Activated effector memory CD4-positive, alpha-beta T cell treated with Interleukin-2 at 50 U/mL for 16 hours (primary cell): Measurements from ENCODE around the gene MDM4.
"Not testable (repeated sequence)": the region's sequence is repeated elsewhere in the genome, so short reads cannot be mapped to it uniquely, and the experiment has no call there.

Experiments
- DNase-seq: peaks from one replicate; pipeline ENCODE4 v3.0.0-alpha.2; 2020

MDM4 gene, protein sequence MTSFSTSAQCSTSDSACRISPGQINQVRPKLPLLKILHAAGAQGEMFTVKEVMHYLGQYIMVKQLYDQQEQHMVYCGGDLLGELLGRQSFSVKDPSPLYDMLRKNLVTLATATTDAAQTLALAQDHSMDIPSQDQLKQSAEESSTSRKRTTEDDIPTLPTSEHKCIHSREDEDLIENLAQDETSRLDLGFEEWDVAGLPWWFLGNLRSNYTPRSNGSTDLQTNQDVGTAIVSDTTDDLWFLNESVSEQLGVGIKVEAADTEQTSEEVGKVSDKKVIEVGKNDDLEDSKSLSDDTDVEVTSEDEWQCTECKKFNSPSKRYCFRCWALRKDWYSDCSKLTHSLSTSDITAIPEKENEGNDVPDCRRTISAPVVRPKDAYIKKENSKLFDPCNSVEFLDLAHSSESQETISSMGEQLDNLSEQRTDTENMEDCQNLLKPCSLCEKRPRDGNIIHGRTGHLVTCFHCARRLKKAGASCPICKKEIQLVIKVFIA

DNA sequence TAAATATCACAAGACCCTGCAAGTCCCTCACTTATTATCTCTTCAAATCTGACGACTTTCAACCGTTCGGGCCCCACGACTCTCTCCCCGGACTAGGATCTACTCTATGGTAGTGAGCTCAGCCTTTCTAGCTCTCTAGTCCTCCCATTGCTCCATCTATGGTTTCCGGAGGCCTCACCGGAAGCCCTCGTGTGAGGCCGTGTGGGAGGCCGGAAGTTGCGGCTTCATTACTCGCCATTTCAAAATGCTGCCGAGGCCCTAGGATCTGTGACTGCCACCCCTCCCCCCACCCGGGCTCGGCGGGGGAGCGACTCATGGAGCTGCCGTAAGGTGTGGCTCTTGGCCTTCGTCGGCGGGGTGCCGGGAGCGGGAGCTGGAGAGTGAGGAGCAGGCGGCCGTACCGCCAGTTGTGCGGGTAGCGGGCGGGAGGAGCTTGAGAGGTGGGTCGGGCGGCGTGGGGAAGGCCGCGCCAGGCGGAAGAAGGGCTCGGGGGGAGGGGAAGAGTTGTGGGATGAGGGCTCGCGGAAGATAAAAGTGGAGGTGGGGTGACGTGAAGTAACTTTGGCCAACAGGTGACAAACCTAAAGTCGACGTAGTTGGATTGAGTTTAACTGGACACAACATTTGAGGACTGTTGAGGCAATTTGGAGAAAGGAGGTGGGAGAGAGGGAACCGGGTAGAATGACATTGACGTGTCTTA, at the start of gene MDM4:
Gene MDM4 (plus strand): TSS at position 227 of the 700 bp plus-strand sequence. CDS start 9,113 bp downstream, outside the sequence.
- DNase-seq: peak; percentile 88

- DNase-seq: no peak
These were observed 49.5 kb upstream of the MDM4 start for GRCh38 chr1:204466416-204467405.

DNA sequence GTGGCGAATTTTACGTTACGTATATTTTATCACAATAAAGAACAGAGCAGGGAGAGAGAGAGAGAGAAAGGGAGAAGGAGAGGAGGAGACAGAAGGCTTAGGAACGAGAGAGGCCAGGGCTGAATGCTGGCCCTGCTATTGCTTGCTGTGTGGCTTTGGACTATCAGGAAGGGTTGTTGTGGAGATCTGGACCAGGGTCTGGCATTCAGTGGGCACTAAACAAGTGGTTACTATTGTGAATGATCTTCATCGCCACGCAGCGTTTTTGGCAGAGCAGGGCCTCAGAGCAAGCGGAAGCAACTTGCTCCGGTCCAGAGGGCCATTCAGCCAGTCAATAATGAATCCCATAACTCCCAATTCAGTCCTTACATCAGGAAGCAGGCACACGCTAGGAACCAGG, 48.0 kb upstream of the MDM4 start:
- DNase-seq: no peak

GRCh38 chr1:204468766-204469302, 47.4 kb upstream of the MDM4 start:
- DNase-seq: no peak

DNA sequence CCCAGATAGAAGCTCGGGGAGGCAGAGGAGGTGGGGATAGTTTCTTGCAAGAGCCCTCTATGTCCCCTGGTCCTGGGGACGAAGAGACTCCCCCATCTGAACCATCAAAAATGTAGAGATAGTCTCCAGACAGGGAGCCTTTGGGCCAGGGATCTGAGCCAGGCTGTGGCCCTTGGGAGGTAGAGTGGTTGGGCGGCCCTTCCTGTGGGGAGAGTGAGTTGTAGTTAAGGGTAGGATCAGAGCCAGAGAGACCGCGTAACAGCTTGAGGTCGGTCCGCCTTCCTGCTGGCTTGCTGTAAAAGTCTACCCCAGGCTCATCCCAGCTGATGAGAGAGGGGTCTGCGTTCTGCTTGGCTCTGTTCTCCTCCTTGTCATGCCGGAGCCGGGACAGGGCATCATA, 46.9 kb upstream of the MDM4 start:
- DNase-seq: no peak

DNA sequence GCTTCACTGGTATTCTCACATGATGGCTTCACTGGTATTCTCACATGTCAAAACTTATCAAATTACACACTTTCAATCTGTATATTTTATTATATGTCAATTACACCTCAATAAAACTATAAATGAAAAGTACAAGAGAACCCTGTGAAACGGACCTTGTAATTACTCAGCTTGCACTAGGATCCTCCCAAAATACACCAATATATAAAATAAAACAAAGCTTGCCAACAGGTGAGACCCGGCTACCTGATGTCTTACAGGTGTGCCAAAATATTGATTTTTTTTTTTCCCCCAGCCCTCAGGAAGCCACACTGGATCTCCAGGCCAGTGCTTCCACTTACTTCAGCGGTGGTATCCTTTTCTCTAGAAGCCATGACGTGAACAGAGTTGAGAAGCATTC, 44.5 kb upstream of the MDM4 start:
- DNase-seq: no peak

DNA sequence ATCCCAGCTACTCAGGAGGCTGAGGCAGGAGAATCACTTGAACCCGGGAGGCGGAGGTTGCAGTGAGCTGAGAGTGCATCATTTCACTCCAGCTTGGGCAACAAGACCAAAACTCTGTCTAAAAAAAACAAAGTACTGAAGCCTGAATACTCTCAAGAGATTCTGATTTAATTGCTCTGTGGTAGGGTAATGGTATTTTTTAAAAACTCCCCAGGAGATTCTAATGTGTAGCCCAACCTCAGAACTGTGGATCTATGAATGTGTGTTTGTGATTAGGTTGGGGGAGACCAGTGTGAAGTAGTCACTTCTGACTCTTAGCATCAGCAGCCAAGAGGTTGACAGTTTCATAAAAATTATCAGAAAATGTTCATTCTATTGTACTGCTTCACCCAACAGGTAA, 43.5 kb upstream of the MDM4 start:
- DNase-seq: no peak

DNA sequence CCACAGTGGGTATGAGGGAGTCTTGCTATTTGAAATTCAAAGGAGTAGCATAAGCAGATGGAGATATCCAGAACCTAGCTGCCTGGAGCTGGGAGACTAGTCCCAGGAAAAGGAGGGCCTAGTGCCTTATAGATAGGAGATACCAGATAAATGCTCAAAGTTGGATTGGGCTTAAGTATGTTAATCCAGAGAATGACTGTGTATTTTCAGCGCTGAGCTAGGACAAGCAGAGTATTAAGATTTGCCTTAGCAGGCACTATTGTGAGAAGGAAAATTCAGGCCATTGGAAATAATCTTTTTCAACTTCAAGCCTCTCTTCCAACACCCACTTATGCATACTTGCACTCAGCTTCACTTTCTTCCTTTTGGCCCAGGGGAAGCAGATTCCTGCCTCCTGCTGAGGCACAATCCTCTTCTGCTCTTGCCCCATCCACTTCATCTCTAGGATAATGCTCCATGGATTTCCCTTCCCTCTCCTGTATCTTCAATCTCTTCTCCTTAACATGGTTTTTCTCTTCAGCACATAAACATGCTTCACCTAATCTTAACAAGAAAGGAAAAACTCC, 42.7 kb upstream of the MDM4 start:
- no peak for DNase-seq

- DNase-seq: no peak
These were observed 40.4 kb upstream of the MDM4 start for GRCh38 chr1:204475656-204476432.

- DNase-seq: no peak
These were observed 39.6 kb upstream of the MDM4 start for GRCh38 chr1:204476563-204476962.

- DNase-seq: no peak
These were observed 39.0 kb upstream of the MDM4 start for GRCh38 chr1:204477036-204477740.

DNA sequence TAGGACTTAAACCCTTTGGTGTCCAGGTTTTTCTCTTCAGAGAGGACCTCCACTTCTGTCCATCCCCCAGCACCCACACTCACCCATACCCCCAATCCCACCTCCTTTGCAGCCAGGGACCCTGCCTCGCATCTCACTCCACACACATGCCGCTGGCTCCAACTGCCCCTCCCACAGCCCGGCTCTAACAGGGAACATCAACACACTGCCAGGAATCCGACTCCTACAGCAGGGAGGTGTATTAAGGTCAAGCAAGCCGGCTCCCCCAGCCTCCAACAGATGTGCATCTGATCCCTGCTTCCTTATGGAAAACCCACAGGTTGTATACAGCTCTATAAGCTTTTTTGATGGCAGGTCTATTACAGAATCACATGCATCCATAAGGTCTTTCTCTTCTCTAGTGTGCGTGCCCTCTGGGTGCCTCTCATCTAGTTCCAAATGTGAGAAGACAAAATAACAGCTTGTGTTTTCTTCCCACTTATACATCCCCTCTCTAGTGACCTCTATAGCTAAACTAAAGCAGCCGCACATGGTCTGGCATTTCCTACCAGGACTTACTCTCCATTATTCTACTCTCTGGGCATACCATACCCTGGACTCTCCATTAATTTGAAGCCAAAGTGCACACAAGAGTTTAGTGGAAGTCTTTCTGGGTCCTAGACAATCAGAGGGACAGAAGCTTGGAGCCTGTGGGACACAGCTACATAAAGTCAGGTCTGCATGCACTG, 37.9 kb upstream of the MDM4 start:
- no peak for DNase-seq

- DNase-seq: no peak
These were observed 37.3 kb upstream of the MDM4 start for GRCh38 chr1:204478921-204479320.

- no peak for DNase-seq
These were observed 36.6 kb upstream of the MDM4 start for GRCh38 chr1:204479387-204480136.

- DNase-seq: no peak
These were observed 35.7 kb upstream of the MDM4 start for GRCh38 chr1:204480515-204480914.

DNA sequence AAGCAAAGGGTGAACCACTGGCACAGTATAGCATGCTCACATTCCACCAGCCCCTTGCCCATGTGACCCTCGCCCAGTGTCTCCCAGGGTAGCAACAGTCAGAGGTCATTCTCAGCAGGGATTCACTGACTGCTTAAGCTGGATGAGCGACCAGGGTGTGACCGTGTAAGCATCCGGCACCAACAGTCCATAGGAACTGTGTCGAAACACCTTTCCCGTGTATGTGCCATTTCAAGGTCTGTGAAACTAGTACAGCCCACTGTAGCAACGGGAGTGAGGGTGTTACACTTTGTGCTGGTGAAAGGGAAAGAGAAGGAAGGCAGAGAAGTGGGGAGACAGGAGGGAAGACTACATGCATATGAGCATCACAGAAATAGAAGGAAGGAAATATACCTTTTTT, 32.4 kb upstream of the MDM4 start:
- no peak for DNase-seq

DNA sequence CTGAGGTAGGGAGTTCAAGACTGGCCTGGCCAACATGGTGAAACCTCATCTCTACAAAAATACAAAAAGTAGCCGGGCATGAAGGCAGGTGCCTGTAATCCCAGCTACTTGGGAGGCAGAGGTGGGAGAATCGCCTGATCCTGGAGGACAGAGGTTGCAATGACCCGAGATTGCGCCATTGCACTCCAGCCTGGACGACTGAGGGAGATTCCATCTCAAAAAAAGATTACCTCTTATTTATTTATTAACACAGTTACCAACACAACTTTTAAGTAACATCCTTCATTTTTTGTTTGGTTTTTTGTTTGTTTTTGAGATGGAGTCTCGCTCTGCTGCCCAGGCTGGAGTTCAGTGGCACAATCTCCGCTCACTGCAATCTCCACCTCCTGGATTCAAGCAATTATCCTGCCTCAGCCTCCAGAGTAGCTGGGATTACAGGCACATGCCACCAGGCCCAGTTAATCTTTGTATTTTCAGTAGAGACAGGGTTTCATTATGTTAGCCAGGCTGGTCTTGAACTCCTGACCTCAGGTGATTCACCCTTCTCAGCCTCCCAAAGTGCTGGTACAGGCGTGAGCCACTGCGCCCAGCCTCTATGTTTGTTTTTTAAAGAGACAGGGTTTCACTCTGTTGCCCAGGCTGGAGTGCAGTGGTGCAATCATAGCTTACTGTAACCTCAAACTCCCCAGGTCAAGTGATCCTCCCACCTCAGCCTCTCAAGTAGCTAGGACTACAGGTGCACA, 29.5 kb upstream of the MDM4 start:
- DNase-seq: not testable (repeated sequence)

GRCh38 chr1:204487256-204487615, 29.0 kb upstream of the MDM4 start:
- no peak for DNase-seq

- no peak for DNase-seq
These were observed 24.6 kb upstream of the MDM4 start for GRCh38 chr1:204491655-204492054.
